Astrocyte of the spinal cord (primary cell): ENCODE measurements around the gene GORASP2.

Source experiments
- DNase-seq: peaks from one replicate; pipeline ENCODE4 v3.0.0; 2011; ENCODE audit warnings: low read depth, low spot score
- H3K4me3 ChIP-seq: 2 replicates; pipeline ENCODE4 v1.5.1; 2011; ENCODE audit warnings: low read depth, mild to moderate bottlenecking, low read length, moderate library complexity
- CTCF ChIP-seq: IDR thresholded peaks from 2 replicates; pipeline ENCODE4 v1.5.1; 2012; ENCODE audit warnings: low read depth, mild to moderate bottlenecking, low read length, inconsistent platforms
- in situ Hi-C: cut with HindIII; loops from 2 replicates; pipeline ENCODE4 v1.10.0; 2017; ENCODE audit warnings: low sequenced_read_pairs

Gene GORASP2

GRCh38 chr2:170887496-170887895, 41.6 kb upstream of the GORASP2 start:
- in situ Hi-C loops: no loop called here
- H3K4me3 ChIP-seq: no peak overlapping the region
- no peak for DNase-seq
- no peak for TF ChIP-seq CTCF

- no peak for TF ChIP-seq CTCF
- no peak overlapping the region for H3K4me3 ChIP-seq
- no peak for DNase-seq
- in situ Hi-C loops: no loop called here
Observed at GRCh38 chr2:170887896-170888295, 41.2 kb upstream of the GORASP2 start.

DNA sequence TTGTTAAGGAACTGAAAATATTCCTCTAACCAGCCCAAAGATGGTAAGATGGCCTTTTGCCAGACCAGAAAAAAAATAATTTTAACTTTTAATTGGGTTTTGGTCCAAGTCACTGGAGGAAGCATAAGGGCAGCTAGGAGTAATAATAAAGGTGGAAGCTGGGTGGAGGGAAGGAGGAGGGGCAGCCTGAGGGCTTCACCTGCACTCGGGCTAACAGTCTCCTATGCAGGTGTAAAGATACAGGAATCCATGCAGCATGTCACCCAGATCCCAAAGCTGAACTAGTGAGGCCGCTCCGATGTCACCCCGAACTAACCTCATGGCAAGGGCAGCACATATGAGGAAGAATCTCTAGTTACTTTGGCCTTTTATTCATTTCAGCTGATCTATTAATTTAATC, 37.2 kb upstream of the GORASP2 start:
- H3K4me3 ChIP-seq: no peak overlapping the region
- no peak for TF ChIP-seq CTCF
- no peak for DNase-seq
- in situ Hi-C loops: no loop called here

DNA sequence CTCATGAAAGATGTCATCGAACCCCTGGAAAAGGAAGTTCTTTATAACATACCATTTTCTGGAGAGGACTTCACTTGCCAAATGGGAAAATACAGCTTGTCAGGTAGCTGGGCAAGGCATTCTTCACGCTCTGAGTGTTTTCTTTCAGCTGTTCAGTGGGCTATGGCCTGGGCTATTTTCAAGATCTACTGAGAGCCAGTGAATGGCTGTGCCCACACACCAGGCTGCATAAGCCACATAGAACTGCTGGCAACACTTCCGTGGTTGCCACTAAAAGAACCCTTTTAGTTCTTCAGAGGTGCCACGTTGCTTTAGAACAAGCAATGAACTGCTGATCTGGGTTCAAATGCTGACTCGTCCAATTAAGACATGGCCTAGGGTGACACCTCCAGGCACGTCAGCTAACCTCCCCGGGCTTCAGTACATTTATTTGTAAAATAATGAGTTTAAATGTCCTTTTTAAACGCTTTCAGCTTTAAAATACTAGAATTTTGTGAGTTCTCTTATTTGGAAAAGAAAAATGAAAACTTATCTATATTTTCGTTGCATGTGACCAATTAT, 36.6 kb upstream of the GORASP2 start:
- DNase-seq: no peak
- in situ Hi-C loops: no loop called here
- H3K4me3 ChIP-seq: no peak overlapping the region
- no peak for TF ChIP-seq CTCF

DNA sequence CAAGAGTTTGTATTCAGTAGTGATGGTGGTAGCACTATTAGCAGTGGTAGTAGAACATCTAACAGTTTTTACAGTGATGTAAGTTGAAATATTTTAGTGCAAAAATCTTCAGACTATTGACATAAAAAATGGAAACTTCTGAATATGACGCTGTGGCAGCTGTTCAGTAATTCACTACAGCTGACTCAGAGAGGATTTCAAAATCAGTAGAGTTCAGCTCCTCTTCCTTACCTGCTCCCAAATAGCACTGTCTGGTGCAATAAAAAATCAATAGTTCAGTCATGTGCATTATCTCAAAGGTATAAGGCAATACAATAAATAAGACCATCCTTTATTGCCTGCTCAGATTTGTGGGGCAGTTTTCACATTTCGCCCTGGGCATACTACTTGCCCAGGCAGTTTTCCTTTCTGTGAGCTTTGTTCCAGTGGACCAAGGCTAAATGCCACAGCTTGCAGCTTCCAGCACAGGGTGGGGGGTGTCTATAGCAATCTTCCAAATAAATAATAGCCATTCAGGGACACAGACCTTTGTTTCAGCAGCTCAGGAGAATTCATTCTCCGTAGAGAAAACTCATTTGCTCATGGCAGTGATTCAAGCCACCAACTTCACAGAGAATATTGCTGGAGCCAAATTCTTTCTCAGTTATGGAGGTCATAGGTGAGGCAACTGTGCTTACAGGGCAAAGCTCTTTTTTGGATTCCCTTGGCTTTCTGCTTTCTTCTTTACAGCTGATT, 33.9 kb upstream of the GORASP2 start:
- TF ChIP-seq CTCF: no peak
- in situ Hi-C loops: no loop called here
- H3K4me3 ChIP-seq: no peak overlapping the region
- DNase-seq: peak; percentile 16

GRCh38 chr2:170896622-170897021, 32.4 kb upstream of the GORASP2 start:
- no peak for DNase-seq
- in situ Hi-C loops: no loop called here
- no peak overlapping the region for H3K4me3 ChIP-seq
- no peak for TF ChIP-seq CTCF
